D721Med (cell line): Measurements from ENCODE around the gene HDAC4.

Source experiments
- DNase-seq: peaks from one replicate; pipeline ENCODE4 v3.0.0; 2011; ENCODE audit warnings: low spot score; ENCODE audit not compliant: insufficient read length
- FAIRE-seq: peaks from 2 replicates; lab custom pipeline; 2011; peaks lifted over from hg19 to GRCh38; lab: Jason Lieb, UNC
- CTCF ChIP-seq: IDR thresholded peaks from 2 replicates; pipeline ENCODE4 v1.5.1; 2012; ENCODE audit warnings: mild to moderate bottlenecking, control low read depth; ENCODE audit not compliant: insufficient read depth; ENCODE audit errors: missing control alignments

HDAC4 gene

GRCh38 chr2:239114616-239115265 lies 286.1 kb downstream of the HDAC4 start:
- DNase-seq (no peak), FAIRE-seq (no peak)
- no peak for TF ChIP-seq CTCF

GRCh38 chr2:239114119-239114581 lies 286.7 kb downstream of the HDAC4 start:
- no peak for DNase-seq
- no peak for FAIRE-seq
- no peak for TF ChIP-seq CTCF

GRCh38 chr2:239113615-239114014 lies 287.2 kb downstream of the HDAC4 start:
- FAIRE-seq (no peak), DNase-seq (no peak)
- no peak for TF ChIP-seq CTCF

- TF ChIP-seq CTCF, result no peak
- FAIRE-seq (no peak), DNase-seq (no peak)
Observed at GRCh38 chr2:239113171-239113570, 287.6 kb downstream of the HDAC4 start.

DNA sequence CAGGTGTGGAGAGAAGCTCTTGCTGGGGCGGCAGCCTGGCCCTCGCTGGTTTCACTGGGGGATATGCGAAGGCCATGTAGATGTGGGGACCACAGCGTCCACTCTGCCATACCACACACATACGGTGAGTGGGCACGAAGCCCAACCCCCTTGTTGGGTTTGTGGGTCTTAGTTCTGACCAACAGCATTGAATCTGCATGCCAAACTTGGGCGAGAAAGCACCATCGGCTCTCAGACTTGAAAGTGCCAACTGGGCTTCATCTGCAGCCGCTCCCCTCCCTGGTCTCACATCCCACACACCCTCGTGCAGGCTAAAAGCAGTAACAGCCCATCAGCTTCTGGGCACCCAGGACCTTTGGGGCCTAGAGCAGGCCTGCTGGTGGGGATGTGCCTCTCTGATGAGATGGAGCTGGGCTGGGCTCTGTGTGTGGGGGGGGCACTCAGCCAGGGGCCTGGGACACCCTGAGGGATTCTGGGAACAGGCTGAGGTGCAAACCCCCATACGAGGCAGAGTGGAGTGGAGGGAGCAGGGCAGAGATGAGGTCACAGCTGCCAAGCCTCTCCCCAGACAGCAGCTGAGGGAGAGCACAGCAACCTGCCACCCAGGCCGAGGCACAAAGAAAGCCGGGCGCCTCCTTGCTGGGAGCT lies 288.6 kb downstream of the HDAC4 start:
- no peak for TF ChIP-seq CTCF
- FAIRE-seq, result no peak
- DNase-seq, result no peak

DNA sequence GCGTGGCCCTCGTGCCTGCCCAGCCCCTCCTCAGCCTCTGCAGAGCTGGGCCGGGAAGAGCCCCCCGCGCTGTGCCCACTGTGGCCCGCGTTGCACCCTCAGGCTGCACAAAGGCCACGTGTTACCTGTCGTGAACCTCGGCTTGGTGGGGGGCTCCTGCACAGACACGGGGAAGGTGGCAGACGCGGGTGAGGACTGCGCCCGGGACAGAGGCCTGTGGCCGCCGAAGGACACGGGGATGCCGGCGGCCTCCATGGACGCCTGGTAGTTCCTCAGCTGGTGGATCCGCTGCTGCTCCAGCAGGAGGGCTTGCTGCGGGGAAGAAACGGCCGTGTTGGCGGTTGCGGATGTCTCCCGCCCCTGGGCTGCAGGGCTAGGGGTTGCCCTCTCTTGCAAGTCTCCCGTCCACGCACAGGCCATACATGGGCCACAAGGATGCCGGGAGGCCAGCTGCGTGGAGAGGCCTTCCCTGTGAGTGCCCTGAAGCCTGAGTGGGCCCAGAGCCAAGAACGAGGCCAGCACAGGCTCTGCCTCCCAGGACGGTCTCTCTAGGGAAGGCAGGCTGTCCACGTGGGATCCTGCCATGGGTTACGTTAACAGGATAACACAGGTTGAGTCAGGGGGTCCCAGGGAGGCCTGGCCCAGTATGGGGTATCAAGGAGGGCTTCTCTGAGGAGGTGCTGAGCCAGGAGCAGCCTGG lies 289.3 kb downstream of the HDAC4 start:
- TF ChIP-seq CTCF, result no peak
- FAIRE-seq (no peak), DNase-seq (no peak)
